Panc1 (cell line): ENCODE data around the gene KRTAP10-2. TPM values are rescaled to one million over a fixed set of nuclear protein-coding genes. Genes with fewer than 3 reads are reported as not detected.

ENCODE experiments used
- ATAC-seq: fragments of 200-7000 bp; cut with Tn5 transposase; 2 replicates; pipeline ENCODE4 v1.9.1; 2020; ENCODE audit warnings: mild to moderate bottlenecking, moderate library complexity
- BruUV-seq: library from RNA; stranded (reverse); fragments of 400-500 nt; replicated peaks from 2 replicates; lab custom pipeline; 2021; lab: Mats Ljungman, UMichigan
- CTCF ChIA-PET: fragments of 300-600 bp; sonication (Branson Sonifier 250); formaldehyde crosslinking; loops from one replicate; lab custom pipeline; 2022; ENCODE audit warnings: antibody characterized with exemption; lab: Charles Lee
- POLR2A ChIA-PET: fragments of 300-600 bp; sonication (Branson Sonifier 250); formaldehyde crosslinking; loops from one replicate; lab custom pipeline; 2022; ENCODE audit warnings: antibody characterized with exemption; lab: Charles Lee
- DNase-seq: peaks from one replicate; pipeline ENCODE4 v3.0.0-alpha.2; 2010; ENCODE audit warnings: low read depth, low spot score
- H3K27ac ChIP-seq: 2 replicates; pipeline ENCODE4 v1.5.1; 2011; ENCODE audit warnings: mild to moderate bottlenecking, low read length, inconsistent platforms
- H3K27me3 ChIP-seq: fragments of 200-500 bp; sonication (Bioruptor generic); 2 replicates; pipeline ENCODE4 v1.6.0; 2014; ENCODE audit warnings: low read length, inconsistent platforms; ENCODE audit not compliant: control insufficient read depth, insufficient read depth
- H3K36me3 ChIP-seq: fragments of 200-500 bp; sonication (Bioruptor generic); 2 replicates; pipeline ENCODE4 v1.5.1; 2014; ENCODE audit warnings: inconsistent platforms, mild to moderate bottlenecking, low read length, moderate library complexity; ENCODE audit not compliant: control insufficient read depth, insufficient read depth
- H3K4me1 ChIP-seq: 2 replicates; pipeline ENCODE4 v1.5.1; 2011; ENCODE audit warnings: inconsistent platforms, mild to moderate bottlenecking, low read length, moderate library complexity; ENCODE audit not compliant: control insufficient read depth, insufficient read depth
- H3K4me3 ChIP-seq, 2 experiments: 2 replicates each; pipeline ENCODE4 v1.5.1; 2011 to 2012; ENCODE audit warnings: low read depth in 2 of 2, low read length in 2 of 2, mild to moderate bottlenecking in 2 of 2, inconsistent platforms in 1 of 2, moderate library complexity in 1 of 2
- H3K9me3 ChIP-seq: fragments of 200-500 bp; sonication (Bioruptor generic); 2 replicates; pipeline ENCODE4 v1.5.1; 2014; ENCODE audit warnings: low read depth, mild to moderate bottlenecking, inconsistent platforms, low read length, moderate library complexity; ENCODE audit not compliant: control insufficient read depth, insufficient read depth
- CTCF ChIP-seq: fragments of 450-650 bp; IDR thresholded peaks from 2 replicates; pipeline ENCODE4 v1.5.1; 2017; ENCODE audit warnings: mild to moderate bottlenecking
- POLR2AphosphoS5 ChIP-seq: IDR thresholded peaks from 2 replicates; pipeline ENCODE4 v1.6.1; 2012; ENCODE audit warnings: mild to moderate bottlenecking, low read depth, low read length, moderate library complexity
- REST ChIP-seq, 2 experiments: IDR thresholded peaks; 2 replicates each; pipeline ENCODE4 v1.6.1; 2011 to 2012; ENCODE audit warnings: low read depth in 2 of 2, control low read depth in 1 of 2, low read length in 1 of 2, mild to moderate bottlenecking in 1 of 2, moderate library complexity in 1 of 2; ENCODE audit not compliant: insufficient read depth in 1 of 2
- SIN3A ChIP-seq: IDR thresholded peaks from 2 replicates; pipeline ENCODE4 v1.6.1; 2012; ENCODE audit warnings: low read depth, mild to moderate bottlenecking, low read length, moderate library complexity, borderline replicate concordance; ENCODE audit not compliant: insufficient read depth
- TCF7L2 ChIP-seq: IDR thresholded peaks from 2 replicates; pipeline ENCODE4 v1.6.1; 2011; ENCODE audit warnings: mild to moderate bottlenecking, low read depth, low read length, inconsistent platforms
- in situ Hi-C: cut with HindIII; loops from 2 replicates; pipeline ENCODE4 v1.10.0; 2016; ENCODE audit warnings: low sequenced_read_pairs, low pct_unique_long_range_greater_than_20kb
- intact Hi-C: fragments of 100-400 bp; cut with micrococcal nuclease; formaldehyde crosslinking; loops from one replicate; pipeline ENCODE4 v1.10.0; 2022; ENCODE audit not compliant: unreplicated experiment
- total RNA-seq: library from RNA; stranded (reverse); gene quantifications from one replicate; pipeline ENCODE4 v1.2.1, GENCODE V29; 2021; ENCODE audit not compliant: unreplicated experiment

Gene KRTAP10-2
- total RNA-seq, 1 experiment from 2014 or later: not detected

GRCh38 chr21:44548922-44549321, 2.4 kb downstream of the KRTAP10-2 start:
- intact Hi-C loops: no loop called here

GRCh38 chr21:44548381-44548780, 2.9 kb downstream of the KRTAP10-2 start:
- CTCF ChIA-PET: no interaction called here
- no peaks in the 10 kb centered on the region; the same call in 1 of the 2 replicates for H3K9me3 ChIP-seq
- POLR2A ChIA-PET: no interaction called here
- no peak overlapping the region for H3K4me3 ChIP-seq
- H3K27ac ChIP-seq: no peak overlapping the region
- TF ChIP-seq CTCF: no peak
- no peak for TF ChIP-seq SIN3A
- no peak for TF ChIP-seq TCF7L2
- no peak for TF ChIP-seq REST (IDR thresholded peaks at IDR 0.05; ENCODE audit: insufficient read depth in 1 of 2, low read depth in 2 of 2, low read length in 1 of 2)
- no peak for TF ChIP-seq POLR2AphosphoS5
- no peaks in the 10 kb centered on the region for H3K36me3 ChIP-seq
- in situ Hi-C loops: no loop called here
- H3K4me1 ChIP-seq: no peaks in the 10 kb centered on the region
- DNase-seq: no peak
- ATAC-seq: no peak
- no TSS peak for BruUV-seq
- intact Hi-C loops: no loop called here
- H3K27me3 ChIP-seq: no peaks in the 10 kb centered on the region

More at GRCh38 chr21:44548922-44549321, 2.4 kb downstream of the KRTAP10-2 start:
- in situ Hi-C loops: no loop called here
- Histone ChIP-seq H3K27me3 (no peaks in the 10 kb centered on the region), H3K4me1 (no peaks in the 10 kb centered on the region), H3K4me3 (no peak overlapping the region), H3K36me3 (no peaks in the 10 kb centered on the region), H3K27ac (no peak overlapping the region), H3K9me3 (no peaks in the 10 kb centered on the region)
- CTCF ChIA-PET: no interaction called here
- no peak for ATAC-seq
- no TSS peak for BruUV-seq
- POLR2A ChIA-PET: no interaction called here
- no peak for DNase-seq
- no peak for TF ChIP-seq POLR2AphosphoS5
- no peak for TF ChIP-seq CTCF
- no peak for TF ChIP-seq REST (IDR thresholded peaks at IDR 0.05; ENCODE audit: insufficient read depth in 1 of 2, low read depth in 2 of 2, low read length in 1 of 2)
- TF ChIP-seq TCF7L2: no peak
- TF ChIP-seq SIN3A: no peak
